HEK293T (cell line): ENCODE results near the gene IFT80.

Experiments
- CTCF ChIA-PET: fragments of 350-600 bp; formaldehyde crosslinking; extraction: SDS; loops from one replicate; lab custom pipeline; 2021; ENCODE audit warnings: antibody characterized with exemption, inconsistent platforms; lab: Yijun Ruan, JAX
- POLR2A ChIA-PET: fragments of 350-600 bp; formaldehyde crosslinking; extraction: SDS; loops from one replicate; lab custom pipeline; 2020; ENCODE audit warnings: antibody characterized with exemption, inconsistent platforms; lab: Yijun Ruan, JAX
- DNase-seq: peaks from one replicate; pipeline ENCODE4 v3.0.0; 2012; ENCODE audit warnings: mixed read lengths; ENCODE audit errors: extremely low spot score
- ARNT ChIP-seq: fragments of 450-650 bp; IDR thresholded peaks from 2 replicates; pipeline ENCODE4 v1.6.1; 2017; ENCODE audit warnings: mild to moderate bottlenecking
- BHLHE40 ChIP-seq: fragments of 450-650 bp; IDR thresholded peaks from 2 replicates; pipeline ENCODE4 v1.6.1; 2016; ENCODE audit warnings: mild to moderate bottlenecking, moderate library complexity, borderline replicate concordance
- CTBP1 ChIP-seq: fragments of 450-650 bp; IDR thresholded peaks from 2 replicates; pipeline ENCODE4 v1.6.1; 2016; ENCODE audit warnings: borderline replicate concordance
- ELF4 ChIP-seq: fragments of 450-650 bp; IDR thresholded peaks from 2 replicates; pipeline ENCODE4 v1.6.1; 2017; ENCODE audit warnings: antibody characterized with exemption
- FOXA1 ChIP-seq: fragments of 450-650 bp; IDR thresholded peaks from 2 replicates; pipeline ENCODE4 v1.6.1; 2016; ENCODE audit warnings: mild to moderate bottlenecking
- FOXK2 ChIP-seq: fragments of 450-650 bp; IDR thresholded peaks from 2 replicates; pipeline ENCODE4 v1.6.1; 2016; ENCODE audit warnings: mild to moderate bottlenecking
- FOXM1 ChIP-seq: fragments of 450-650 bp; IDR thresholded peaks from 2 replicates; pipeline ENCODE4 v1.6.1; 2017; ENCODE audit warnings: mild to moderate bottlenecking, borderline replicate concordance
- HDGF ChIP-seq: fragments of 450-650 bp; IDR thresholded peaks from 2 replicates; pipeline ENCODE4 v1.6.1; 2017; ENCODE audit warnings: antibody characterized with exemption, borderline replicate concordance
- L3MBTL2 ChIP-seq: fragments of 450-650 bp; conservative IDR thresholded peaks from 2 replicates; pipeline ENCODE4 v1.6.1; 2016; ENCODE audit warnings: mild to moderate bottlenecking
- LEF1 ChIP-seq: fragments of 450-650 bp; IDR thresholded peaks from 2 replicates; pipeline ENCODE4 v1.6.1; 2017; ENCODE audit warnings: mild to moderate bottlenecking, borderline replicate concordance
- NFRKB ChIP-seq: fragments of 450-650 bp; IDR thresholded peaks from 2 replicates; pipeline ENCODE4 v1.6.1; 2016; ENCODE audit warnings: mild to moderate bottlenecking, moderate library complexity
- SP1 ChIP-seq: fragments of 450-650 bp; IDR thresholded peaks from 2 replicates; pipeline ENCODE4 v1.6.1; 2017
- SUZ12 ChIP-seq: fragments of 450-650 bp; IDR thresholded peaks from 2 replicates; pipeline ENCODE4 v1.6.1; 2016; ENCODE audit warnings: mild to moderate bottlenecking
- TARDBP ChIP-seq: fragments of 450-650 bp; IDR thresholded peaks from 2 replicates; pipeline ENCODE4 v1.6.1; 2016
- ZNF384 ChIP-seq: fragments of 450-650 bp; IDR thresholded peaks from 2 replicates; pipeline ENCODE4 v1.6.1; 2016
- TF ChIP-seq, protein P1 (sequence below): fragments of 450-650 bp; IDR thresholded peaks from 2 replicates; pipeline ENCODE4 v1.6.1; 2016

The IFT80 gene

GRCh38 chr3:160384639-160385318, 14.2 kb downstream of the IFT80 start:
- ChIA-PET CTCF (interaction anchor here (0.9 kb wide), 1 partner anchor 55 kb away, joined by 4 read pairs; no protein-coding TSS in a partner anchor), POLR2A (no interaction called here)
- DNase-seq = no peak
- no peak for TF ChIP-seq NFRKB

DNA sequence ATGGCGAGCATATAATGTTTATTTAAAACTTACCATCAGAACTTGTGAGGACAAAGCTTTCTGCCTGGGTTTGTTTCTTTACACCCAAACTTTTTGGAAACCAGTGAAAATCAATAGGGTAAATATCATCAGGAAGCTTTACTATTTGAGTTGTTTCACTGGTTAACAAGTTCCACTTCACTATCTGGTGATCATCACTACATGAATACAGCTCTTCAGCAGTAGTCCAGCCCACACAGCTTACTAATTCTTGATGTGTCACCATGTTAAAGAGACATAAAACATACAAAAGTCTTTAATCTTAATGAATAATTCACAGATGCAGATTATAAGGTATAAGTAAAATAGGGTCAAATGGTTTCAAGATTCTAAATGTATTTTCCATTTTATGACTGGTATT, 17.6 kb downstream of the IFT80 start:
- ChIA-PET POLR2A (no interaction called here), CTCF (no interaction called here)
- TF ChIP-seq CTBP1 = no peak
- TF ChIP-seq NFRKB = no peak
- TF ChIP-seq FOXA1 = no peak
- TF ChIP-seq ZNF384 = no peak
- TF ChIP-seq TARDBP = no peak
- TF ChIP-seq LEF1 = no peak
- TF ChIP-seq L3MBTL2 = no peak
- TF ChIP-seq, protein P1, sequence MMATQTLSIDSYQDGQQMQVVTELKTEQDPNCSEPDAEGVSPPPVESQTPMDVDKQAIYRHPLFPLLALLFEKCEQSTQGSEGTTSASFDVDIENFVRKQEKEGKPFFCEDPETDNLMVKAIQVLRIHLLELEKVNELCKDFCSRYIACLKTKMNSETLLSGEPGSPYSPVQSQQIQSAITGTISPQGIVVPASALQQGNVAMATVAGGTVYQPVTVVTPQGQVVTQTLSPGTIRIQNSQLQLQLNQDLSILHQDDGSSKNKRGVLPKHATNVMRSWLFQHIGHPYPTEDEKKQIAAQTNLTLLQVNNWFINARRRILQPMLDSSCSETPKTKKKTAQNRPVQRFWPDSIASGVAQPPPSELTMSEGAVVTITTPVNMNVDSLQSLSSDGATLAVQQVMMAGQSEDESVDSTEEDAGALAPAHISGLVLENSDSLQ = no peak
- TF ChIP-seq ELF4 = no peak
- TF ChIP-seq FOXM1 = no peak
- no peak for TF ChIP-seq ARNT
- no peak for DNase-seq

GRCh38 chr3:160379628-160380214, 19.3 kb downstream of the IFT80 start:
- DNase-seq = no peak
- CTCF ChIA-PET = no interaction called here
- TF ChIP-seq FOXA1 (no peak), FOXM1 (no peak), SUZ12 (no peak), FOXK2 (no peak), LEF1 (no peak), CTBP1 (no peak), SP1 (no peak), ELF4 (no peak), ARNT (no peak), ZNF384 (no peak), TARDBP (no peak)
- TF ChIP-seq, protein P1 = no peak
- POLR2A ChIA-PET = interaction anchor here (0.6 kb wide), 1 partner anchor 25 kb away, joined by 3 read pairs; no protein-coding TSS in a partner anchor

DNA sequence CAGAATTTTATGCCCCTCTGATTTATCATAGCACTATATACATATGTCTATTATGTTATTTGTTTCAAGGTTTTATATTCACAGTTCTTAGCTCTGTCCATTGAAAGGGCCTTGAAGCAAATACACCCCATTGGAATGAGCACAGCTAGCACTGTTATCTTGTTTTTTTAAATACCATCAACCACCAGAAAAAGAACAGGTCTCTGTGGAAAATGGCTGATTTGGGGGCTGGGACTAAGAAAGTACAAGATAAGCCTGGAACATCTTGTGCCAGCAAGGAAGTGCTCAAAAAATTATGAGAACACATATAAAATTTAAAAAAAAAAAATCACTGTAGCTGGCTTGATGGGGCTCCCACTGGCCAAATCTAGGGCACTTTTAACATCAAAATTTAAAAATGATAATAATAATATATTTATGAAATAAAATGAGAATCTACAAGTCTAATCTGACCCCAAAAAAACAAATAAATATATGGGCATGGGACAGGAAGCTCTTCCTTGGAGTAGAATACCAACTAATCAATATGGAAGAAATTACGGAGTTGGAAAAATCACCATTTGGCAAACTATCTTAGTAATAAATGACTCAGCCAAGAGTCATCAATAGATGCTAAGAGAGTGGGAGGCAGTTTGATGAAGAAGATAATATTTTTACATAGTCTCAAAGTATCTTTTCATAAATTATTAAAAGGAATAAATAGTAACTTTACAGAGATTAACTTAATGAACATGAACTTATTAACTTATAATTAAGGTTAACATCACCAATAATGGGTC, 20.5 kb downstream of the IFT80 start:
- no peak for DNase-seq
- CTCF ChIA-PET = no interaction called here
- no peak for TF ChIP-seq BHLHE40
- TF ChIP-seq ZNF384 = no peak
- TF ChIP-seq FOXK2 = no peak
- no peak for TF ChIP-seq LEF1
- TF ChIP-seq NFRKB = no peak
- TF ChIP-seq, protein P1 = no peak
- no peak for TF ChIP-seq SUZ12
- TF ChIP-seq L3MBTL2 = no peak
- no peak for TF ChIP-seq HDGF
- no peak for TF ChIP-seq ELF4
- no peak for TF ChIP-seq FOXM1
- no peak for TF ChIP-seq CTBP1
- no peak for TF ChIP-seq FOXA1
- POLR2A ChIA-PET = no interaction called here

DNA sequence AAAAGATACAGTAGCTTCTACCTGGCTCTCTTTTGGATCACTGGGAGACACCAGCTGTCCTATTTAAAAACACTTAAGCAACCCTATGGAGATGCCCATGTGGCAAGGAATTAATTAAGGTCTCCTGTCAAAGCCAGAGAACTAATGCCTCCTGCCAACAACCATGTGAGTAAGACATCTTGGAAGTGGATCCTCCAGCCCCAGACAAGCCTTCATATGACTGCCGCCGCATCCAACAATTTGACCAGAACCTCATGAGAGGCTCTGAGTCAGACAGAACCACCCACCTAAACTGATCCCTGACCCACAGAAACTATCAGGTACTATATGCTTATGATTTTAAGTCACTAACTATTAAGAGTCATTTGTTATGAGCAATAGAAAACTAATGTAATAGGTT, 22.3 kb downstream of the IFT80 start:
- ChIA-PET CTCF (no interaction called here), POLR2A (no interaction called here)
- TF ChIP-seq NFRKB = no peak
- no peak for TF ChIP-seq LEF1
- no peak for TF ChIP-seq FOXK2
- TF ChIP-seq CTBP1 = no peak
- no peak for TF ChIP-seq L3MBTL2
- TF ChIP-seq ARNT = no peak
- TF ChIP-seq ZNF384 = no peak
- TF ChIP-seq SP1 = no peak
- TF ChIP-seq, protein P1 = no peak
- no peak for TF ChIP-seq HDGF
- no peak for TF ChIP-seq BHLHE40
- no peak for TF ChIP-seq SUZ12
- no peak for TF ChIP-seq FOXA1
- TF ChIP-seq TARDBP = no peak
- TF ChIP-seq FOXM1 = no peak
- TF ChIP-seq ELF4 = no peak
- DNase-seq = no peak
